Natural killer cell (primary cell): Measurements from ENCODE around the gene SYT13. TPM values are rescaled to one million over a fixed set of nuclear protein-coding genes. Genes with fewer than 3 reads are reported as not detected.

ENCODE experiments used
- ATAC-seq, 3 donors: fragments of 150-1000 bp in 2 of 3; fragments of 200-7000 bp in 1 of 3; cut with Tn5 transposase; 1 replicate in 1 of 3; 2 replicates in 2 of 3; pipeline ENCODE4 v1.10.0; 2021; ENCODE audit warnings: mild to moderate bottlenecking in 2 of 3, moderate library complexity in 2 of 3
- DNase-seq, 2 donors: peaks; one replicate each; pipeline versions ENCODE4 v3.0.0 to v3.0.0-alpha.2; 2013 to 2021; ENCODE audit warnings: mixed read lengths in 1 of 2
- H3K27ac ChIP-seq: one replicate; pipeline ENCODE4 v1.5.1; 2013; ENCODE audit warnings: mild to moderate bottlenecking, low read length
- H3K27me3 ChIP-seq: one replicate; pipeline ENCODE4 v1.6.1; 2013; ENCODE audit warnings: low read length; ENCODE audit not compliant: control insufficient read depth, insufficient read depth
- H3K36me3 ChIP-seq: one replicate; pipeline ENCODE4 v1.6.1; 2013; ENCODE audit warnings: low read length; ENCODE audit not compliant: control insufficient read depth, insufficient read depth
- H3K4me1 ChIP-seq: one replicate; pipeline ENCODE4 v1.6.1; 2013; ENCODE audit warnings: low read length; ENCODE audit not compliant: control insufficient read depth, insufficient read depth
- H3K4me3 ChIP-seq: one replicate; pipeline ENCODE4 v1.5.1; 2013; ENCODE audit warnings: low read length
- H3K9me3 ChIP-seq: one replicate; pipeline ENCODE4 v1.6.1; 2013; ENCODE audit warnings: low read length; ENCODE audit not compliant: control insufficient read depth, insufficient read depth
- H3K27ac Mint-ChIP-seq, 2 donors: one replicate each; pipeline ENCODE4 v1.8.0; 2022; ENCODE audit warnings: mild to moderate bottlenecking in 2 of 2, mixed read lengths in 2 of 2, moderate library complexity in 1 of 2
- H3K27me3 Mint-ChIP-seq, 2 donors: one replicate each; pipeline ENCODE4 v1.8.0; 2022; ENCODE audit warnings: low read depth in 2 of 2, mixed read lengths in 2 of 2
- H3K36me3 Mint-ChIP-seq: one replicate; pipeline ENCODE4 v1.8.0; 2022; ENCODE audit warnings: mixed read lengths
- H3K4me1 Mint-ChIP-seq, 2 donors: one replicate each; pipeline ENCODE4 v1.8.0; 2022; ENCODE audit warnings: mixed read lengths in 2 of 2
- H3K4me3 Mint-ChIP-seq: one replicate; pipeline ENCODE4 v1.8.0; 2022; ENCODE audit warnings: mild to moderate bottlenecking, moderate library complexity, mixed read lengths
- H3K9me3 Mint-ChIP-seq, 2 donors: one replicate each; pipeline ENCODE4 v1.8.0; 2022; ENCODE audit warnings: mixed read lengths in 2 of 2
- WGBS: methylation state at CpG from one replicate; pipeline ENCODE4 v1.1.7; 2013; ENCODE audit warnings: missing lambda C conversion rate; ENCODE audit not compliant: insufficient coverage; 5-methylcytosine and 5-hydroxymethylcytosine counted together
- intact Hi-C: fragments of 100-400 bp; cut with micrococcal nuclease; formaldehyde crosslinking; loops from one replicate; pipeline ENCODE4 v1.14.2; 2022
- total RNA-seq, 4 donors: library from RNA; stranded (reverse); fragments of 120-200 nt in 1 of 4; gene quantifications; one replicate each; pipeline versions ENCODE4 v1.2.3 to v1.2.4, GENCODE V29; 2013 to 2022
- TF ChIP-seq, protein P1 (sequence below): fragments of 200-600 bp; IDR thresholded peaks from one replicate; pipeline ENCODE4 v1.8.0; 2022; ENCODE audit warnings: antibody characterized with exemption

The SYT13 gene
- total RNA-seq, 3 donors from 2014 or later (not counting 1 experiment from before 2014, with no cell fraction given), result not detected

DNA sequence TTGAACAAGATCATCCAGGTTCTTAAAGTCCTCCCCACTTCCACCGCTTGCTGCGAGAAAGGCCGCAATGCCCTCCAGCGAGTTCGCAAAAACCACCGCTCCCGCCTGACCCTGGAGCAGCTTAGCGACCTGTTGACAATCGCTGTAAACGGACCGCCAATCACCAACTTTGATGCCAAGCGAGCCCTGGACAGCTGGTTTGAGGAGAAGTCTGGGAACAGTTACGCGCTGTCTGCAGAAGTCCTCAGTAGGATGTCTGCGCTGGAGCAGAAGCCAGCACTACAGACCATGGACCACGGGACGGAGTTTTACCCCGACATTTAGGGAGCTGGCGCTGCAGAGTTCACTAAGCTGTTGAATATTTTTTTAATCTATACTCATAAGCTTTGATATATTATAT is 58.3 kb downstream of the SYT13 start:
- no peak for DNase-seq
- Mint-ChIP-seq H3K27ac (no peak overlapping the region), H3K4me1 (no peaks in the 10 kb centered on the region), H3K9me3 (no peaks in the 10 kb centered on the region), H3K36me3 (no peaks in the 10 kb centered on the region), H3K4me3 (no peak overlapping the region), H3K27me3 (no peaks in the 10 kb centered on the region)
- intact Hi-C loops, result no loop called here
- TF ChIP-seq, protein P1, sequence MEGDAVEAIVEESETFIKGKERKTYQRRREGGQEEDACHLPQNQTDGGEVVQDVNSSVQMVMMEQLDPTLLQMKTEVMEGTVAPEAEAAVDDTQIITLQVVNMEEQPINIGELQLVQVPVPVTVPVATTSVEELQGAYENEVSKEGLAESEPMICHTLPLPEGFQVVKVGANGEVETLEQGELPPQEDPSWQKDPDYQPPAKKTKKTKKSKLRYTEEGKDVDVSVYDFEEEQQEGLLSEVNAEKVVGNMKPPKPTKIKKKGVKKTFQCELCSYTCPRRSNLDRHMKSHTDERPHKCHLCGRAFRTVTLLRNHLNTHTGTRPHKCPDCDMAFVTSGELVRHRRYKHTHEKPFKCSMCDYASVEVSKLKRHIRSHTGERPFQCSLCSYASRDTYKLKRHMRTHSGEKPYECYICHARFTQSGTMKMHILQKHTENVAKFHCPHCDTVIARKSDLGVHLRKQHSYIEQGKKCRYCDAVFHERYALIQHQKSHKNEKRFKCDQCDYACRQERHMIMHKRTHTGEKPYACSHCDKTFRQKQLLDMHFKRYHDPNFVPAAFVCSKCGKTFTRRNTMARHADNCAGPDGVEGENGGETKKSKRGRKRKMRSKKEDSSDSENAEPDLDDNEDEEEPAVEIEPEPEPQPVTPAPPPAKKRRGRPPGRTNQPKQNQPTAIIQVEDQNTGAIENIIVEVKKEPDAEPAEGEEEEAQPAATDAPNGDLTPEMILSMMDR, result no peak
- WGBS, result 97% methylated on average over 15 of the region's 19 CpGs
- Histone ChIP-seq H3K4me3 (no peak overlapping the region), H3K9me3 (no peaks in the 10 kb centered on the region), H3K27ac (no peak overlapping the region), H3K36me3 (peaks cover 17% of the 10 kb centered on the region), H3K27me3 (no peaks in the 10 kb centered on the region), H3K4me1 (no peaks in the 10 kb centered on the region)
- ATAC-seq, result no peak

DNA sequence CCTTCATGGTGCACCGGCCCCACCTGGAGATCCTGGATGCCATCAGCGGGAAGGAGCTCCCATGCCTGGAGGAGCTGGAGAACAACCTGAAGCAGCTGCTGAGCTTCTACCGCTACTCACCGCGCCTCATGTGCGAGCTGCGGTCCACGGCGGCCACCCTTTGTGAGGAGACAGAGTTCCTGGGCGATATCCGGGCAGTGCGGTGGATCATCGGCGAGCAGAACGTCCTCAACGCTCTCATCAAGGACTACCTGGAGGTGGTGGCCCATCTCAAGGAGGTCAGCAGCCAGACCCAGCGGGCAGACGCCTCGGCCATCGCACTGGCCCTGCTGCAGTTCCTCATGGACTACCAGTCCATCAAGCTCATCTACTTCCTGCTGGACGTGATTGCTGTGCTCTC is 59.2 kb downstream of the SYT13 start:
- Histone ChIP-seq H3K4me1 (no peaks in the 10 kb centered on the region), H3K27ac (no peak overlapping the region), H3K36me3 (peaks cover 17% of the 10 kb centered on the region), H3K4me3 (no peak overlapping the region), H3K9me3 (no peaks in the 10 kb centered on the region), H3K27me3 (no peaks in the 10 kb centered on the region)
- H3K27ac Mint-ChIP-seq, result no peak overlapping the region
- TF ChIP-seq, protein P1, result no peak
- no peaks in the 10 kb centered on the region for H3K9me3 Mint-ChIP-seq
- H3K36me3 Mint-ChIP-seq, result no peaks in the 10 kb centered on the region
- no peaks in the 10 kb centered on the region for H3K27me3 Mint-ChIP-seq
- no peaks in the 10 kb centered on the region for H3K4me1 Mint-ChIP-seq
- H3K4me3 Mint-ChIP-seq, result no peak overlapping the region
- ATAC-seq (no peak), DNase-seq (no peak)
- WGBS, result 97% methylated on average over 21 of the region's 21 CpGs
- intact Hi-C loops, result no loop called here

DNA sequence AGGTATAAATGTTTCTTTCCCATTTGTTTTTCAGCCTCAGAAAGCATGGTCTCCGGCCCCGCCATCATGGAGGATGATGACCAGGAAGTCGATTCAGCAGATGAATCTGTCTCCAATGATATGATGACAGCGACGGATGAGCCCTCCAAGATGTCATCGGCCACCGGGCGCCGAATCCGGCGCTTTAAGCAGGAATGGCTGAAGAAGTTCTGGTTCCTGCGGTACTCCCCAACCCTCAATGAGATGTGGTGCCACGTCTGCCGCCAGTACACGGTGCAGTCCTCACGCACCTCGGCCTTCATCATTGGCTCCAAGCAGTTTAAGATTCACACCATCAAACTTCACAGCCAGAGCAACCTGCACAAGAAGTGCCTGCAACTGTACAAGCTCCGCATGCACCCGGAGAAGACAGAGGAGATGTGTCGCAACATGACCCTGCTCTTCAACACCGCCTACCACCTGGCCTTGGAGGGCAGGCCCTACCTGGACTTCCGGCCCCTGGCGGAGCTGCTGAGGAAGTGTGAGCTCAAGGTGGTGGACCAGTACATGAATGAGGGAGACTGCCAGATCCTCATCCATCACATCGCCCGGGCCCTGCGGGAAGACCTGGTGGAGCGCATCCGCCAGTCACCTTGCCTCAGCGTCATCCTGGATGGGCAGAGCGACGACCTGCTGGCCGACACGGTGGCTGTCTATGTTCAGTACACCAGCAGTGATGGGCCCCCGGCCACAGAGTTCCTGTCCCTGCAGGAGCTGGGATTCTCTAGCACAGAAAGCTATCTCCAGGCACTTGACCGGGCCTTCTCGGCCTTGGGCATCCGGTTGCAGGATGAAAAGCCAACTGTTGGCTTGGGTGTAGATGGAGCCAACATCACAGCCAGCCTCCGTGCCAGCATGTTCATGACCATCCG is 59.9 kb downstream of the SYT13 start:
- Histone ChIP-seq H3K27ac (no peak overlapping the region), H3K4me3 (no peak overlapping the region), H3K4me1 (no peaks in the 10 kb centered on the region), H3K9me3 (no peaks in the 10 kb centered on the region), H3K27me3 (no peaks in the 10 kb centered on the region), H3K36me3 (peaks cover 17% of the 10 kb centered on the region)
- Mint-ChIP-seq H3K27ac (no peak overlapping the region), H3K9me3 (no peaks in the 10 kb centered on the region), H3K4me1 (no peaks in the 10 kb centered on the region), H3K4me3 (no peak overlapping the region), H3K36me3 (no peaks in the 10 kb centered on the region), H3K27me3 (no peaks in the 10 kb centered on the region)
- 97% methylated on average over 39 of the region's 39 CpGs for WGBS
- TF ChIP-seq, protein P1, result no peak
- no peak for DNase-seq
- ATAC-seq, result no peak
- intact Hi-C loops, result no loop called here
